ENCODE results near the gene WWOX. TPM values are rescaled to one million over a fixed set of nuclear protein-coding genes. Genes with fewer than 3 reads are reported as not detected.

WWOX gene
- total RNA-seq, 1 donor from 2014 or later: 106 TPM

DNA sequence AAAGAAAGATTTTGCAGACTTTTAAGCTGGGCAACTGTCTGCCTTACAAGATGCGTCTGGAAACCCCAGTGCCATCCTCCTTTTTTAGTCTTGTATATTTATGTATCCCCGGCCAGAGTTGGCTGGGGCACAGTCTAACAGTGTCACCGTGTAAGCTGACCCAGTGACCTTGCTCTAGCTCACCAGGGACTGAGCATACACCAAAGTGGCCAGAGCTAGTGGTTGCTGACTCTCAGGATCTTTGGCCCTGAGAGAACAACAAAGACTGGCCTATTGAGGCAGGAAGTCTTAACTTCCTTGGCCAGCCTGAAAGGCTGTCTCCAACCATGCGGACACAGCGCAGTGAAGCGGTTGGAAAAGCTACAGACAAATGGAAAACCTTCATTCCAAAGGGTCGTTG is 745.2 kb downstream of the WWOX start:
- Histone ChIP-seq H3K36me3 (no peaks in the 10 kb centered on the region), H3K9me3 (no peaks in the 10 kb centered on the region), H3K27me3 (no peaks in the 10 kb centered on the region), H3K27ac (no peak overlapping the region), H3K4me1 (no peaks in the 10 kb centered on the region), H3K4me3 (no peak overlapping the region)
- TF ChIP-seq, protein P1, sequence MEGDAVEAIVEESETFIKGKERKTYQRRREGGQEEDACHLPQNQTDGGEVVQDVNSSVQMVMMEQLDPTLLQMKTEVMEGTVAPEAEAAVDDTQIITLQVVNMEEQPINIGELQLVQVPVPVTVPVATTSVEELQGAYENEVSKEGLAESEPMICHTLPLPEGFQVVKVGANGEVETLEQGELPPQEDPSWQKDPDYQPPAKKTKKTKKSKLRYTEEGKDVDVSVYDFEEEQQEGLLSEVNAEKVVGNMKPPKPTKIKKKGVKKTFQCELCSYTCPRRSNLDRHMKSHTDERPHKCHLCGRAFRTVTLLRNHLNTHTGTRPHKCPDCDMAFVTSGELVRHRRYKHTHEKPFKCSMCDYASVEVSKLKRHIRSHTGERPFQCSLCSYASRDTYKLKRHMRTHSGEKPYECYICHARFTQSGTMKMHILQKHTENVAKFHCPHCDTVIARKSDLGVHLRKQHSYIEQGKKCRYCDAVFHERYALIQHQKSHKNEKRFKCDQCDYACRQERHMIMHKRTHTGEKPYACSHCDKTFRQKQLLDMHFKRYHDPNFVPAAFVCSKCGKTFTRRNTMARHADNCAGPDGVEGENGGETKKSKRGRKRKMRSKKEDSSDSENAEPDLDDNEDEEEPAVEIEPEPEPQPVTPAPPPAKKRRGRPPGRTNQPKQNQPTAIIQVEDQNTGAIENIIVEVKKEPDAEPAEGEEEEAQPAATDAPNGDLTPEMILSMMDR (IDR thresholded peaks at IDR 0.05): no peak
- no peak for DNase-seq (ENCODE audit: low spot score in 2 of 2)
- intact Hi-C loops (cut with DNase I): no loop called here

DNA sequence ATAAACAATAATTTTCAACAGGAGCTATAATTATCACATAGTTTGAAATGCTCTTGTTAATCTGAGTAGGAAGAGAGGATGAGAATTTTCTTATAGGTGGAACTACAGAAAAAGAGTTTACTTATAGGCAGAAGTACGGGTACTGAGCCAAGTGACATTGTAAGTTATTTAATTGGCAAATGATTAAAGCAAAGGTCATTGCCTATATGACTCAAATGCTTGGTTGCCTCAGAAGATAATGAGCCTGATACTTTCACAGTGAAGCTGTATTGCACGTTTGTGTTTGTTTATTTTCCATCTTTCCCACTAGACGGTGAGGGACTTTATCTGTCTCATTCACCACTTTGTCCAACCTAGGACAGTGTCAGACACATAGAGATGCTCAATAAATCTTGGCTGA is 751.8 kb downstream of the WWOX start:
- H3K27ac ChIP-seq: no peak overlapping the region

DNA sequence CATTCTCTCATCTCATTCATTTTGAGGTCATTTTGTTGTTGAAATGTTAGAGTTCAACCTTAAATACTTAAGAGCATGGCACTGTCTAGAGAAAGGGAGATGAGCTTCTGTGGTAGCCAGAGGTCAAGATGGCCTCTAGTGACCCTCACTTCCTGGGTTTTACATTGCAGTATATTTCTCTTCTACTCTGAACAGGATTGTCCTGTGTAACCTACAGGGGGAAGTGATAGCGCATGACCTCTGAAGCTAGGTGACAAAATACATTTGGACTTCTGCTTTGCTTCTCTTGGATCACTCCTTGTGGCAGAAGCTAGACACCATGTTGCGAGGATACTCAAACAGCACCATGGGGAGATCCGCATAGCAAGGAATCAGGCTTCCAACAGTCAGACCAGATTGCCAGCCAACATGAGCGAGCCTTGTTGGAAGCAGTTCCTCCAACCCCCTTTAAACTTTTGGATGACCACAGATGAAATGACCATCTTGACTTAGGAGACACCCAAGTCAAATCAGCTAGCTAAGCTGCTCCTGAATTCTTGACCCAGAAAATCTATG is 752.7 kb downstream of the WWOX start:
- intact Hi-C loops (cut with DNase I): no loop called here
- H3K27ac ChIP-seq: no peak overlapping the region
- DNase-seq (ENCODE audit: low spot score in 2 of 2): no peak

More for the DNA sequence above, 751.8 kb downstream of the WWOX start:
- Histone ChIP-seq H3K9me3 (no peaks in the 10 kb centered on the region), H3K36me3 (no peaks in the 10 kb centered on the region), H3K4me3 (no peak overlapping the region), H3K27me3 (no peaks in the 10 kb centered on the region), H3K4me1 (no peaks in the 10 kb centered on the region)
- TF ChIP-seq, protein P1 (IDR thresholded peaks at IDR 0.05): no peak
- intact Hi-C loops (cut with DNase I): no loop called here
- DNase-seq (ENCODE audit: low spot score in 2 of 2): no peak

DNA sequence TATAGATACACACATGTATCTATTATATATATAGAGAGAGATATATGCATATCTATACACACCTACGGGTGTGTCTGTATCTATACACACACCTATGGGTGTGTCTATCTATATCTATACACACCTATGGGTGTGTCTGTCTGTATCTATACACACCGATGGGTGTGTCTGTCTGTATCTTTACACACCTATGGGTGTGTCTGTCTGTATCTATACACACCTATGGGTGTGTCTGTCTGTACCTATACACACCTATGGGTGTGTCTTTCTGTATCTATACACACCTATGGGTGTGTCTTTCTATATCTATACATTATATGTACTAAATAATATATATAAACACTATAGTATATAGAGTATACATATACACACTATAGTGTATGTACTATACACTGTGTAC is 762.6 kb downstream of the WWOX start:
- intact Hi-C loops (cut with DNase I): no loop called here
- no peak for DNase-seq (ENCODE audit: low spot score in 2 of 2)
- Histone ChIP-seq H3K4me1 (no peaks in the 10 kb centered on the region), H3K9me3 (no peaks in the 10 kb centered on the region), H3K27ac (no peak overlapping the region), H3K36me3 (no peaks in the 10 kb centered on the region), H3K27me3 (no peaks in the 10 kb centered on the region), H3K4me3 (no peak overlapping the region)
- TF ChIP-seq, protein P1 (IDR thresholded peaks at IDR 0.05): no peak

More for the DNA sequence above, 752.7 kb downstream of the WWOX start:
- TF ChIP-seq, protein P1 (IDR thresholded peaks at IDR 0.05): no peak
- H3K4me1 ChIP-seq: no peaks in the 10 kb centered on the region
- no peaks in the 10 kb centered on the region for H3K9me3 ChIP-seq
- H3K36me3 ChIP-seq: no peaks in the 10 kb centered on the region
- no peaks in the 10 kb centered on the region for H3K27me3 ChIP-seq
- H3K4me3 ChIP-seq: no peak overlapping the region

DNA sequence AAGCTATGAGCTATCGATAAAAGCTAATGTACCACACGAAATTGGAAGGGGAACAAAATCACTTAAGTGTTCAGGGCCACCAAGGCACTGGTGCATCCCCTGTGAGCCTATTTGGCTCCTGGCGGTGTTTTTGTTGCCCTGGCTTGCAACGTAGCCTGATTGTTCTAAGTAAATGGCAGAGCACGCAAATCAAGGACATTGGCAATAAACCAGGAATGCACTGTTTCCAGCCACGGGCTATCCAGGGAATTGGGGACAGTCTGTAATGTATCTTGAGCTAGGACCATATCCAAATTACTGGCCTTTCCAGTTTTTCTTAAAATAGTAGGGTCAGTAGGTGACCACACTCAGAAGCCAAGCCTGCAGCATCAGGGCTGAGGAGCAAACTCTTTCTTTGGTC is 767.1 kb downstream of the WWOX start:
- TF ChIP-seq, protein P1 (IDR thresholded peaks at IDR 0.05): no peak
- H3K4me3 ChIP-seq: no peak overlapping the region
- no peaks in the 10 kb centered on the region for H3K4me1 ChIP-seq
- no peak for DNase-seq (ENCODE audit: low spot score in 2 of 2)
- H3K9me3 ChIP-seq: no peaks in the 10 kb centered on the region
- H3K27ac ChIP-seq: no peak overlapping the region
- no peaks in the 10 kb centered on the region for H3K27me3 ChIP-seq
- no peaks in the 10 kb centered on the region for H3K36me3 ChIP-seq
- intact Hi-C loops (cut with DNase I): no loop called here

DNA sequence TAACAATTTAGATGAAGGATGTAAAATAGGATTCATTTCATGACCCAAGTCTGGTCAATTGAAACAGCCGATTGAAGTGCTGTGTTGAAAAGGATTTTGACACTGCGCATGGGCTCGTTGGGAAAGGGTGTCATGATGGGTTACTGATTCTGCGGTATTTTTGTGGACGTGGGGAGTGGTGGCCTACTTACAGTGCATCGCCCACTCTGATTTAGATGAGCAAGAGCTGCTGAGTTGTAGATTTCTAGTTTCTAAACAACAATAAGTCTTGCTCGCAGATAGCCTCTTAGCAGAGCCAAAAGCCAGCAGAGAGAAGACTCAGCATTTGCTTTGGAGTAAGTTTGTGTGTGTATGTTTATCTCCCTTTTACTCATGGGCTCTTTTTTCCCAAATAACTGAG is 770.0 kb downstream of the WWOX start:
- Histone ChIP-seq H3K4me1 (no peaks in the 10 kb centered on the region), H3K4me3 (no peak overlapping the region), H3K27me3 (no peaks in the 10 kb centered on the region), H3K36me3 (no peaks in the 10 kb centered on the region), H3K9me3 (no peaks in the 10 kb centered on the region), H3K27ac (no peak overlapping the region)
- intact Hi-C loops (cut with DNase I): no loop called here
- no peak for DNase-seq (ENCODE audit: low spot score in 2 of 2)
- TF ChIP-seq, protein P1 (IDR thresholded peaks at IDR 0.05): no peak
